HG03342 (cell line): ENCODE results near the gene MOGAT2.
A peak's percentile ranks its signal among the peaks of the same experiment; 100 is the strongest.
"Not testable (repeated sequence)": the region's sequence is repeated elsewhere in the genome, so short reads cannot be mapped to it uniquely, and the experiment has no call there.

Experiments used
- ATAC-seq: cut with Tn5 transposase; IDR thresholded peaks from one replicate; pipeline ENCODE4 v1.9.1; 2021; ENCODE audit warnings: mild to moderate bottlenecking, moderate library complexity; ENCODE audit not compliant: unreplicated experiment

MOGAT2 gene

GRCh38 chr11:75717608-75718418 lies at the start of gene MOGAT2:
MOGAT2 (plus strand) TSS chr11:75717838; CDS start chr11:75717889, 51 bp downstream.
- ATAC-seq: no peak

- ATAC-seq: no peak
Observed at GRCh38 chr11:75668451-75669297, 49.0 kb upstream of the MOGAT2 start, which contains the start of gene MAP6. MAP6 (minus strand) TSS chr11:75669038; CDS start chr11:75668369, 669 bp downstream.

GRCh38 chr11:75673977-75674582 lies 43.6 kb upstream of the MOGAT2 start:
- no peak for ATAC-seq

GRCh38 chr11:75677275-75677674 lies 40.4 kb upstream of the MOGAT2 start:
- no peak for ATAC-seq

- no peak for ATAC-seq
Observed at GRCh38 chr11:75677909-75678308, 39.7 kb upstream of the MOGAT2 start.

- no peak for ATAC-seq
Observed at GRCh38 chr11:75678620-75679259, 38.9 kb upstream of the MOGAT2 start.

- ATAC-seq: no peak
Observed at GRCh38 chr11:75679566-75679965, 38.1 kb upstream of the MOGAT2 start.

- ATAC-seq: not testable (repeated sequence)
Observed at GRCh38 chr11:75683856-75684255, 33.8 kb upstream of the MOGAT2 start.

GRCh38 chr11:75689863-75690609 lies 27.6 kb upstream of the MOGAT2 start:
- peak; percentile 83 for ATAC-seq

- no peak for ATAC-seq
Observed at GRCh38 chr11:75691804-75692203, 25.8 kb upstream of the MOGAT2 start.

- no peak for ATAC-seq
Observed at GRCh38 chr11:75697906-75698581, 19.6 kb upstream of the MOGAT2 start.

- no peak for ATAC-seq
Observed at GRCh38 chr11:75700940-75701339, 16.7 kb upstream of the MOGAT2 start.

- ATAC-seq: no peak
Observed at GRCh38 chr11:75703695-75704237, 13.9 kb upstream of the MOGAT2 start.

GRCh38 chr11:75705541-75705940 lies 12.1 kb upstream of the MOGAT2 start:
- ATAC-seq: no peak

- peak; percentile 56 for ATAC-seq
Observed at GRCh38 chr11:75706260-75706729, 11.3 kb upstream of the MOGAT2 start.

- no peak for ATAC-seq
Observed at GRCh38 chr11:75714211-75714610, 3.4 kb upstream of the MOGAT2 start.

- no peak for ATAC-seq
Observed at GRCh38 chr11:75715688-75716087, 1.9 kb upstream of the MOGAT2 start.

- ATAC-seq: no peak
Observed at GRCh38 chr11:75716659-75717058, 979 bp upstream of the MOGAT2 start.
